GM12875 (cell line): ENCODE data around the gene PRM3.

ENCODE experiments used
- H3K4me3 ChIP-seq: one replicate; pipeline ENCODE4 v1.5.1; 2011; ENCODE audit warnings: low read depth, low read length, control low read depth
- CTCF ChIP-seq: IDR thresholded peaks from 2 replicates; pipeline ENCODE4 v1.5.1; 2011; ENCODE audit warnings: low read depth, mild to moderate bottlenecking, control low read depth, inconsistent platforms, low read length, moderate library complexity, borderline replicate concordance; ENCODE audit not compliant: insufficient read depth

The PRM3 gene

GRCh38 chr16:11310634-11310977 lies 37.2 kb upstream of the PRM3 start:
- H3K4me3 ChIP-seq: no peak overlapping the region
- no peak for TF ChIP-seq CTCF

- H3K4me3 ChIP-seq: no peak overlapping the region
- TF ChIP-seq CTCF: no peak
Measured at GRCh38 chr16:11309895-11310633, 36.6 kb upstream of the PRM3 start.

GRCh38 chr16:11308493-11309283 lies 35.3 kb upstream of the PRM3 start:
- no peak for TF ChIP-seq CTCF
- no peak overlapping the region for H3K4me3 ChIP-seq

- H3K4me3 ChIP-seq: no peak overlapping the region
- no peak for TF ChIP-seq CTCF
Measured at GRCh38 chr16:11307639-11308492, 34.4 kb upstream of the PRM3 start.

- no peak overlapping the region for H3K4me3 ChIP-seq
- TF ChIP-seq CTCF: no peak
Measured at GRCh38 chr16:11306997-11307638, 33.7 kb upstream of the PRM3 start.

- H3K4me3 ChIP-seq: no peak overlapping the region
- TF ChIP-seq CTCF: no peak
Measured at GRCh38 chr16:11306381-11306780, 33.0 kb upstream of the PRM3 start.
